ENCODE measurements around the gene KRT15.

Gene KRT15

GRCh38 chr17:41518789-41519449 lies at the start of gene KRT15:
Gene KRT15, minus strand, starts transcription at chr17:41518890. Its CDS starts 63 bp downstream, at chr17:41518827.
- no peak for DNase-seq

- DNase-seq, result peak; percentile 2 to 10
These were observed 48.6 kb upstream of the KRT15 start for GRCh38 chr17:41567317-41567716.

GRCh38 chr17:41565338-41565737 lies 46.6 kb upstream of the KRT15 start:
- no peak for DNase-seq

DNA sequence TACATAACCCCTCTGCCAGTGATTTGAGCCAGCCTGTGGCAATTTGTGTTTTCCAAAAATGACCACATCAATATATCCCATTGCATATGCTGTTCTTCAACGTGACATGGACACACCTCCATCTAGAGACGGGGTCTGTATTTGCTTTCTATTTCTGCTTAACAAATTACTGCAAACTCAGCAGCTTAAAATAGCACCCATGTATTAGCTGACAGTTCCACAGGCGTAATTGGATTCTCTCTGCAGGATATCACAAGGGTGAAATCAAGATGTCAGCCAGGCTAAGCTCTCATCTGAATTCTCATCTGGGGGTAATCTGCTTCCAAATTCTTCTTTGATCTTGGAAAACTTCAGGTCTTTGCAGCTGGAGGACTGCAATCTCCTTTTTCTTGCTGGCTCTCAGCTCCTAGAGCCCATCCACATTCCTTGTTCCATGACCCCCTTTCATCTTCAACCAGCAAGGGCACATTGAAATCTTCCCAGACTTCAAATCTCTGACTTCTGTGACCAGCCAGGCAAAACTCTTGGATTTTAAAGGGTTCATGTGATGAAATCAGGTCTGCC lies 45.0 kb upstream of the KRT15 start:
- DNase-seq, result no peak

GRCh38 chr17:41561554-41561953 lies 42.9 kb upstream of the KRT15 start:
- DNase-seq, result no peak

DNA sequence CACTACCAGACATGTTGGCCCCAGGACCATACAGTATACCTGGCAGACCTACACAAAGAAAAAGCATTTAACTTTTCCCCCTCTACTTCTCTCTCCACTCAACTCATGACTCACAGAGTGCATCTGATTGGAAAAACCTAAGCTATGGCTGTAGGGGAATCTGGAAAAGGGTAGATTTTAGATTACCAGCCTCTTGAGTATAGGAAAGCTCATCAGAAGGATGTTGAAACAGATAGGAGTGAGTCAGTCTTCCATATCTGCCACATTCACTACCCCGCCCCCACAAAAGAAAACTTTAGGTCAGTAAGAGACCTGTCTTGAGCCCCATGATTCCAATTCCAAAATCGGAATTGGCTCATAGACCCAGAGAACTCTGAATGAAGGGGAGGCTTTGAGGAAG lies 40.9 kb upstream of the KRT15 start:
- no peak for DNase-seq

- no peak for DNase-seq
These were observed 38.2 kb upstream of the KRT15 start for GRCh38 chr17:41556931-41557330.

DNA sequence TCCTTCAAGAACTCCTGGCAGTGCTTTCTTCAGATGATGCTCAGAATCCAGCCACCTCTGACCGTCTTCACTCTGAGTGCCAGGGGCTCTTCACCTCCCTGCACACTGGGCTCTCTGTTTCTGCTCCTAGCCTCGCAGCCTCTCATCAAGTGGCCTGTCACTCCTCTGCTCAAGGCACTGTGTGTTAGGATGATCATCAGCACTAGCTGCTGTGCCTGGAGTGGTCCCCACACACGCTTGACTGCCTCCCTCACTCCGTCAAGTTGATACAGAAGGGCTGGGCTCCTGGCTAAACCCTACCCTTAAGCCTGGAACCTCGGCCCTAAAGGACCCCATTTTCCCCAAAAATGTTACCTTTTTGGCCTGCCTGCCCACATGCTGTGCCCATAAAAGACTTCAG lies 37.6 kb upstream of the KRT15 start:
- DNase-seq, result no peak

DNA sequence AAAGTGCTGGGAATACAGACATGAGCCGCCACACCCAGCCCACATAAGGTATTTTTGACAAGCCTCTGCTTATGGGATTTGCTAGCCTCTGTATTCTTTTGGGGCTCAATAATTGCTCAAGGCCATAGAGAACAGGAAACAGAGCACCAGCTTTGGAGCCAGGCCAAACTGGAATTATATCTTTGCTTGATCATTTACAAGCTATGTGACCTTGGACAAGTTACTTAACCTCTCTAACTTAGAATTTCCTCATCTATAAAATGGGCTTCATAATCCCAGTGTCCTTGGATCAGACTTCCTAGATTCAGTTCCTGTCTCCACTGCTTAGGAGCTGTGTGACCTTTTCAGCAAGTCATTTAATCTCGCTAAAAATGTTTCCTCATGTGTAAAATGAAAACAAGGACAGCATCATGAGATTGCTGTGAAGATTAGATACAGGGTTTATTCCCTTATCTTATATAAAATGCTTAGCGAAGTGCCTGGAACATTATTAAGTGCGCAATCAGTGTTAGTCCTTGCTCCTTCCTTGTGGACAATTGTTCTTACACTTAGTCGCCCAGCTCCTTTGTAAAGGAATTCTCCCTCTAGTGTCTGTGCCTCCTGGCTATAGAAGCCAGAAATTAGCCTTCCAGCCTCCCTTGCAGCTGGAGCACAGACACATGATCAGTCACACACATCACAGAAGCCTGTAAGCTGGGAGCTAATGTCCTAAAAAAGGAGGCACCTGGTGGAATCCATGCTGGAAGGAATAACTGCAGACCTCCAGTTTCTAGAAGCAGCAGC lies 36.6 kb upstream of the KRT15 start:
- DNase-seq, result no peak

GRCh38 chr17:41553987-41554680 lies 35.4 kb upstream of the KRT15 start:
- DNase-seq, result no peak

GRCh38 chr17:41553176-41553575 lies 34.5 kb upstream of the KRT15 start:
- DNase-seq, result no peak

DNA sequence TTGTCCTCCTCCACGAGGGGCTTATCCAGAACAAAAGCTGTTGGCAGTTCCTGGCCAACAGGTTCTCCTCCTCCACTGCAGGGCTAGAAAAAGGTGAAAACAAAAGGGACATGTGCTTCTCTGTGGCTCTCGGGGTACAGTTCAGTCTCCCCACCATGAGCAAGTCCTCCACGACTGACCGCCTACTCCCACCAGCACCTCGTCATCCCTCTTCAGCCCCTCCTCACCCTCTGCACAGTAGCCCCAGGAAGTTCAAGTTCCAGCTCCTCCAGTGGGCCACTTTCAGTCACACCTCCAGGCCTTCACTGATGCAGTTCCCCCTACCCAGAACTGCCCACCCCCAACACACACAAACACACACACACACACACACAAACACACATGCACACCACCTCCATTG lies 33.8 kb upstream of the KRT15 start:
- no peak for DNase-seq

- no peak for DNase-seq
These were observed 32.7 kb upstream of the KRT15 start for GRCh38 chr17:41551365-41551764.

DNA sequence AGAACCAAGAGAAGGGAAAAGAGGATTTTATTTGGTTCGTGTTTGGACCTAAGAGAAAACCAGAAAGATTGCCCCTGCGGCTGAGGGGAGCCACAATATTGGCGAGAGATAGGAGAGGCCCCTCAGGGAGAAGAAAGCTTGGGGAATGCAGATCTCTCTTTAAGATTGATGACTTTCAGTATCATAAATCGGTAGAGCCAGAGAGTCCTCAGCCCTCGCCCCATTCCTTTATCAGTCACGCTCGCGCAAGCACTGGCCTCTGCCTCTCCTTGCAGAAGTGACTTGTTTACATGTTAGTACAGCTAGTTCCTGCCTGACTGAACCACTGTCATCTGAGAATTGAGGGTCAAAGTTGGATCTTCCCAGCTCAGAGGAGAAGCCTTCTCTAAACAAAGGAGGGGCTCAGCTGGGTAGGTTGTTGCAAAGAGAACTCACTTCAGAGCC lies 30.9 kb upstream of the KRT15 start:
- DNase-seq, result no peak

- DNase-seq, result peak; percentile 80 to 85
These were observed 30.3 kb upstream of the KRT15 start for GRCh38 chr17:41548844-41549595.

DNA sequence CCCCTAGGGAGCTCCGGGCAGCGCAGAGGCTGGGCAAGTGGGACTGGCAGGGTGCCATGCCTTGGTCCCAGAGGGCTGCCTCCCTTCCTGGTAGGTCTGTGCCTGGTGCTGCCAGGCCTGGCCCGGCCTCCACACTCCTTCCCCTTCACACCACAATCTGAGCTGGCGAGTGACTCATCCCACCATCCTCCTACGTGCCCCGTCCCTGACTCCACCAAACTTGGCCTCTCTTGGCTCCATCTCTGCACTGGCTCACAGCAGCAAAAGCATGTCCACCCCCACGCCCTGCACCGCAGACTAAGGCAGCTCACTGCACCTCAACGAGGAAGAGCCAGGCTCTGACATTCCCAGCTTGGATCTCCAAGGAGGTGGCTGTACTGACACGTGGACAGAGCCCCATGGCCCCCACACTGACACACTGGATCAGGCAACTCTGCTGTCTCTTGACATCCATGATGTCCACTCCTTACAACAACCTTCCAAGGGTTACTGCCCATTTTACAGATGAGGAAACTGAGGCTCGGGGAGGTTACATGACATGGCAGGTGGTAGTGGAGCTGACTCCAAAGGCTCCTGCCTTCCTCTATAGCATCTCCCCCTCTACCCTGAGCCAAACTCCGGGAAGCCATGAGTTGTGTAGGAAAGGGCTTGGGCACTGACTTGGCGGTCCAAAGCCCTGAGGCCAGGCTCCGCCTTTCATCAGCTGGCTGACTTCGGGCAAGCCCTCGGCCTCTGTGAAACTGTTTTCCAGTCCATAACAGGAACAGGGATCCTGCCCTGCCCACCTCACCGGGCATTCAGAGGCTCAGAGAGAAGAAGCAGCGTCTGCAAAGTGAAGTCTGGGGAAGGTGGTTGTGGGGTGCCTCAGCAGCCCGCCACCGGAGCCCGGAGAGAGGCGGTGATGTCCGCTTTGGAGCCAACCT lies 29.5 kb upstream of the KRT15 start:
- peak in 1 of 2 donors; percentile 33 for DNase-seq

DNA sequence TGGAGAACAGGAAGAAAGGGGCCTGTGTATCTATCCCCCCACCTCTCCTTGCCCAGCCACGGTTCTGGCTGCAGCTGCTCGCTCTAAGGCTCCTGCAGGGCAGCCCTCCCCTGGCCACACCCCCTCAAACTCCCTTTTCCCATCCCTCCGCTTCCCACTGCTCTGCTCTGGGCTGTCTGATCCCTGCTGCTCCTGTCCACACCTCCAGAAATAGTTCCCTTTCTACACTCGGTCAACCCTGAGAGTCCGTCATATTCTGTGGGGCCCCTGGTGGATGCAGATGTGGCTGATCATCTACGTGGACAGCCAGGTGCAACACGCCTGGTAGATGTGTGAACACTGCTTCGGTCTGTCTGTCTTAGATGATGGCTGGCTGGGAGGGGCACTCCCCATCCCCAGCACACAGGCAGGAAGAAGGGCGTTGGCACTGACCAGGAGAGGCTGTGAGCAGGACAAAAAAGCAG lies 28.7 kb upstream of the KRT15 start:
- DNase-seq, result no peak

- DNase-seq, result no peak
These were observed 28.1 kb upstream of the KRT15 start for GRCh38 chr17:41546819-41547218.

DNA sequence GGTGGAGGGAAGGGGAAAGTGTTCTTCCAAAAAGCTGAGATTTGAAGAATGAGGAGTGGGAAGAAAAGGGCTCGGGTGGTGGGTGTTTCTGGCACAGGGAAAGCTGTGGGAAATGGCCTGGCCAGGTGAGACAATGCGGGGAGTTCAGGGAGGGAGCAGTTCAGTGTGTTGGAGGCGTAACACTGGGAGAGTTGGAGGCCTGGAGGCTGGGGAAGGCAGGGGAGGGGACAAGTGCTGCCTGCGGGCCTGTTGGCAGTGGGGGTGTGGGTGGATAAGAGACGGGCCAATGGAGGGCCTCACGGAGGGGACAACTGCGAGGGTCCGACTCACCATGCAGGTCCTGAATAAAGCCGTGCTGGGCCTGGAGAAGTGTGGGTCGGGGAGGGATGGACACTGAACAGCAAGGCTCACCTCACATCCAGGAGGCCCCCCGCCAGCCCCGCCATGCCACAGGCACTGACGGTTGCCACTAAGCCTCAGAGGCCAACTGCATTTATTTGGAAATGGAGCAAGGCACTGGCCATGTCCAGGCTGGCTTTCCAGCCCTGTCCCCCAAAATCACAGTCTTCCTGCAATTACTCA lies 27.2 kb upstream of the KRT15 start:
- no peak for DNase-seq

DNA sequence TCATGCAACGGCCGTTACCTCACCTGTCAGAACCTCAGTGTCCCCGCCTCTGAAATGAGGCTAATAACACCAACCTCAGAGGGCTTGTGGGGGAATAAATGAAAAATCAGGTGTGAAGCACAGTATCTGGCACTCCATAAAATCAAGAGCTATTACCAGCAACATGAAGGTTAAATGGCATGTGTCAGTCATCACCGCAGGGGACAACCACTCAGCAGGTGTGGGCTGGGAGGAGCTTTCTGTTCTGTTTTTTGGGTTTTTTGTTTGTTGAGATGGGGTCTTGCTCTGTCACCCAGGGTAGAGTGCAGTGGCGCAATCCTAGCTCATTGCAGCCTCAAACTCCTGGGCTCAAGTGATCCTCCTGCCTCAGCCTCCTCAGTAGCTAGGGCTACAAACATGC lies 26.2 kb upstream of the KRT15 start:
- DNase-seq, result no peak

DNA sequence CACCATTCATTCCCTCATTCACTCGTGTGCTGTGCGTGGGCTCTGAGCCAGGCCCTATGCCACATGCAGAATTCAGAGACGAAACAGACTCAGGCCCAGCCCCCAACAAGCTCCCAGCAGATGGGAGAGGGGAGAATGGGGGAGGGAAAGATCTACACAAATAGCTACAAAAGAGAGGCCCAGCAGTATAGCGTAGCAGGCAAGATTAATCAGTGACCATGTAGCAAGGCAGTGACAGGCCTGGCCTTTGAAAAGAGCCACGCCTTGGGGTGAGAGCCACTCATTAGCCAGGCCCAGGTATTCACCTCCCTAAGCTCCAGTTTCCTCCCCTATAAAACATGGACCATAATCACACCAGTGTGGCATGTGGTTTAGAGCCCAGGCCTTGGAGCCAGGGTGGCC lies 25.8 kb upstream of the KRT15 start:
- no peak for DNase-seq
